HepG2 (cell line): ENCODE data around the gene CLTCL1. TPM values are rescaled to one million over a fixed set of nuclear protein-coding genes. Genes with fewer than 3 reads are reported as not detected.
A peak's percentile ranks its signal among the peaks of the same experiment; 100 is the strongest.

Experiments used
- ATF7 ChIP-seq, 2 experiments: fragments of 450-650 bp in 1 of 2; sonication (generic) in 1 of 2; formaldehyde crosslinking in 1 of 2; IDR thresholded peaks; 2 replicates each; pipeline versions ENCODE4 v1.4.0 to v1.6.1; 2016 to 2020; ENCODE audit warnings: antibody characterized with exemption in 1 of 2, mild to moderate bottlenecking in 1 of 2, missing genetic modification reagents in 1 of 2
- ATM ChIP-seq: fragments of 450-650 bp; IDR thresholded peaks from 2 replicates; pipeline ENCODE4 v1.7.1; 2017; ENCODE audit warnings: mild to moderate bottlenecking, borderline replicate concordance
- CTCF ChIP-seq: sonication (generic); formaldehyde crosslinking; IDR thresholded peaks from 2 replicates; pipeline ENCODE4 v1.5.0; 2020; ENCODE audit warnings: mild to moderate bottlenecking, missing genetic modification reagents, moderate library complexity
- FOSL2 ChIP-seq: sonication (generic); formaldehyde crosslinking; IDR thresholded peaks from 2 replicates; pipeline ENCODE4 v1.4.0; 2020; ENCODE audit warnings: missing genetic modification reagents
- FOXA3 ChIP-seq: IDR thresholded peaks from 2 replicates; pipeline ENCODE4 v1.6.1; 2016; ENCODE audit warnings: missing genetic modification reagents, missing compliant biosample characterization
- PHF21A ChIP-seq: sonication (generic); formaldehyde crosslinking; IDR thresholded peaks from 2 replicates; pipeline ENCODE4 v1.5.0; 2020; ENCODE audit warnings: mild to moderate bottlenecking, missing genetic modification reagents
- PRDM10 ChIP-seq: sonication (generic); formaldehyde crosslinking; IDR thresholded peaks from 2 replicates; pipeline ENCODE4 v1.4.0; 2020; ENCODE audit warnings: low read depth, missing genetic modification reagents
- SOX13 ChIP-seq, 3 experiments: fragments of 450-650 bp in 1 of 3; sonication (generic) in 1 of 3; formaldehyde crosslinking in 1 of 3; IDR thresholded peaks in 2 of 3; conservative IDR thresholded peaks in 1 of 3; 2 replicates each; pipeline versions ENCODE4 v1.5.0 to v1.6.1; 2016 to 2020; ENCODE audit warnings: antibody characterized with exemption in 1 of 3, mild to moderate bottlenecking in 1 of 3, missing compliant biosample characterization in 1 of 3, missing genetic modification reagents in 1 of 3, moderate library complexity in 1 of 3
- STAT6 ChIP-seq: sonication (generic); formaldehyde crosslinking; IDR thresholded peaks from 2 replicates; pipeline ENCODE4 v1.4.0; 2020; ENCODE audit warnings: missing genetic modification reagents, mild to moderate bottlenecking, borderline replicate concordance
- ZBTB43 ChIP-seq: sonication (generic); formaldehyde crosslinking; conservative IDR thresholded peaks from 2 replicates; pipeline ENCODE4 v1.4.0; 2020; ENCODE audit warnings: missing genetic modification reagents
- ZC3H4 ChIP-seq: sonication (generic); formaldehyde crosslinking; IDR thresholded peaks from 2 replicates; pipeline ENCODE4 v1.4.0; 2020; ENCODE audit warnings: missing genetic modification reagents, borderline replicate concordance
- ZFX ChIP-seq: sonication (generic); formaldehyde crosslinking; IDR thresholded peaks from 2 replicates; pipeline ENCODE4 v1.4.0; 2020; ENCODE audit warnings: mild to moderate bottlenecking, low read depth, missing genetic modification reagents, moderate library complexity
- ZNF354B ChIP-seq: sonication (generic); formaldehyde crosslinking; IDR thresholded peaks from 2 replicates; pipeline ENCODE4 v1.8.0; 2022; ENCODE audit warnings: mild to moderate bottlenecking, missing genetic modification reagents
- ZNF776 ChIP-seq: sonication (generic); formaldehyde crosslinking; IDR thresholded peaks from 2 replicates; pipeline ENCODE4 v1.4.0; 2020; ENCODE audit warnings: mild to moderate bottlenecking, missing genetic modification reagents
- ZSCAN31 ChIP-seq: sonication (generic); formaldehyde crosslinking; IDR thresholded peaks from 2 replicates; pipeline ENCODE4 v1.5.0; 2020; ENCODE audit warnings: low read depth, mild to moderate bottlenecking, missing genetic modification reagents
- polyA plus RNA-seq, 8 experiments: library from polyadenylated mRNA; depleted of rRNA in 3 of 8; stranded (reverse) in 7 of 8; unstranded in 1 of 8; fragments of >200 nt; fragmentation: Illumina TruSeq in 4 of 8; extraction: Trizol in 4 of 8; gene quantifications; 2 replicates each; pipeline versions ENCODE4 v1.2.1 to v1.2.3, GENCODE V29; 2011 to 2016; ENCODE audit warnings: low read depth in 4 of 8, missing spikeins in 1 of 8, mixed read lengths in 1 of 8; ENCODE audit not compliant: insufficient read depth in 1 of 8
- total RNA-seq, 5 experiments: library from RNA; depleted of rRNA; stranded (reverse); fragments of >200 nt; fragmentation: Illumina TruSeq; extraction: Trizol; gene quantifications; 2 replicates each; pipeline ENCODE4 v1.2.3, GENCODE V29; 2016; ENCODE audit warnings: low read depth in 1 of 5
- TF ChIP-seq, protein P1 (sequence below): sonication (generic); formaldehyde crosslinking; IDR thresholded peaks from 2 replicates; pipeline ENCODE4 v1.5.0; 2020; ENCODE audit warnings: missing genetic modification reagents

CLTCL1 gene
- total and polyA plus RNA-seq, 2 of the 13 experiments (the other 11 are each of a cell fraction or from before 2014, with no cell fraction given), result 8.1 to 10.9 TPM

- TF ChIP-seq ZNF354B (CRISPR knock-in tag) (no peak), ZSCAN31 (CRISPR knock-in tag) (peak; percentile 62; the same call in 1 of the 2 replicates), ZFX (peak; percentile 90), PRDM10 (no peak), STAT6 (CRISPR knock-in tag) (no peak), FOSL2 (CRISPR knock-in tag) (no peak), SOX13 (IDR thresholded peaks at IDR 0.05) (no peak), SOX13 (CRISPR knock-in tag; conservative IDR thresholded peaks at IDR 0.05 in 1 of 2, IDR thresholded peaks at IDR 0.05 in 1 of 2) (peak in 1 of 2 experiments; percentile 31; a peak in 1 of 4 replicates), ZNF776 (no peak; the same call in 1 of the 2 replicates), ATM (no peak), FOXA3 (CRISPR knock-in tag) (peak; percentile 26; the same call in 1 of the 2 replicates), CTCF (no peak), ZC3H4 (peak; percentile 24; the same call in 1 of the 2 replicates), ATF7 (IDR thresholded peaks at IDR 0.05) (no peak), ATF7 (CRISPR knock-in tag; IDR thresholded peaks at IDR 0.05) (no peak), PHF21A (CRISPR knock-in tag) (peak; percentile 36; the same call in 1 of the 2 replicates), ZBTB43 (0 out of 2 replicates have a peak, but pooled peaks have one; percentile 36)
- TF ChIP-seq, protein P1, sequence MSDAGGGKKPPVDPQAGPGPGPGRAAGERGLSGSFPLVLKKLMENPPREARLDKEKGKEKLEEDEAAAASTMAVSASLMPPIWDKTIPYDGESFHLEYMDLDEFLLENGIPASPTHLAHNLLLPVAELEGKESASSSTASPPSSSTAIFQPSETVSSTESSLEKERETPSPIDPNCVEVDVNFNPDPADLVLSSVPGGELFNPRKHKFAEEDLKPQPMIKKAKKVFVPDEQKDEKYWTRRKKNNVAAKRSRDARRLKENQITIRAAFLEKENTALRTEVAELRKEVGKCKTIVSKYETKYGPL (CRISPR knock-in tag), result 0 out of 2 replicates have a peak, but pooled peaks have one; percentile 49
Measured at GRCh38 chr22:19178657-19179496, 112.6 kb downstream of the CLTCL1 start, which contains the start of gene SLC25A1 (continued).
